PC-3 (cell line): ENCODE results near the gene CHD9. TPM values are rescaled to one million over a fixed set of nuclear protein-coding genes. Genes with fewer than 3 reads are reported as not detected.

Experiments used
- ATAC-seq: fragments of 200-7000 bp; cut with Tn5 transposase; 2 replicates; pipeline ENCODE4 v1.9.1; 2020; ENCODE audit warnings: mild to moderate bottlenecking, moderate library complexity
- BruUV-seq: library from RNA; stranded (reverse); fragments of 400-500 nt; replicated peaks from 2 replicates; lab custom pipeline; 2021; lab: Mats Ljungman, UMichigan
- CTCF ChIA-PET: fragments of 300-600 bp; sonication (Branson Sonifier 250); formaldehyde crosslinking; loops from one replicate; lab custom pipeline; 2022; ENCODE audit warnings: antibody characterized with exemption; lab: Charles Lee
- POLR2A ChIA-PET: fragments of 300-600 bp; sonication (Branson Sonifier 250); formaldehyde crosslinking; loops from one replicate; lab custom pipeline; 2022; ENCODE audit warnings: antibody characterized with exemption; ENCODE audit not compliant: unreplicated experiment; lab: Charles Lee
- DNase-seq: peaks from one replicate; pipeline ENCODE4 v3.0.0-alpha.2; 2015
- H2AFZ ChIP-seq: fragments of 300-600 bp; sonication (generic); 2 replicates; pipeline ENCODE4 v1.6.0; 2016; ENCODE audit warnings: antibody characterized with exemption, low read length
- H3F3A ChIP-seq: fragments of 300-600 bp; sonication (generic); one replicate; pipeline ENCODE4 v1.6.0; 2017; ENCODE audit warnings: antibody characterized with exemption, low read length, control low read depth, mild to moderate bottlenecking; ENCODE audit not compliant: unreplicated experiment
- H3K27ac ChIP-seq: fragments of 300-600 bp; sonication (generic); 2 replicates; pipeline ENCODE4 v1.5.1; 2016; ENCODE audit warnings: mild to moderate bottlenecking, low read length
- H3K27me3 ChIP-seq: fragments of 300-600 bp; sonication (generic); 2 replicates; pipeline ENCODE4 v1.6.1; 2016; ENCODE audit warnings: low read length, mixed read lengths
- H3K36me3 ChIP-seq: fragments of 300-600 bp; sonication (generic); 2 replicates; pipeline ENCODE4 v1.6.1; 2016; ENCODE audit warnings: low read depth, mixed run types, low read length, mixed read lengths
- H3K4me1 ChIP-seq: fragments of 300-600 bp; sonication (generic); 2 replicates; pipeline ENCODE4 v1.5.1; 2016; ENCODE audit warnings: low read length; ENCODE audit not compliant: insufficient read depth
- H3K4me2 ChIP-seq: fragments of 300-600 bp; sonication (generic); 2 replicates; pipeline ENCODE4 v1.6.0; 2016; ENCODE audit warnings: low read length
- H3K4me3 ChIP-seq: fragments of 300-600 bp; sonication (generic); 2 replicates; pipeline ENCODE4 v1.5.1; 2016; ENCODE audit warnings: mild to moderate bottlenecking, low read length, mixed read lengths
- H3K79me2 ChIP-seq: fragments of 300-600 bp; sonication (generic); 2 replicates; pipeline ENCODE4 v1.6.1; 2017; ENCODE audit warnings: low read length, mixed read lengths
- H3K9ac ChIP-seq: fragments of 300-600 bp; sonication (generic); 2 replicates; pipeline ENCODE4 v1.6.0; 2016; ENCODE audit warnings: mild to moderate bottlenecking, low read length
- H3K9me2 ChIP-seq: fragments of 300-600 bp; sonication (generic); replicated peaks from 2 replicates; pipeline ENCODE4 v1.6.1; 2016; ENCODE audit warnings: mixed run types, low read length, mixed read lengths
- H3K9me3 ChIP-seq: fragments of 300-600 bp; sonication (generic); 2 replicates; pipeline ENCODE4 v1.6.1; 2016; ENCODE audit warnings: low read length, mixed read lengths
- H4K20me1 ChIP-seq: fragments of 300-600 bp; sonication (generic); 2 replicates; pipeline ENCODE4 v1.6.1; 2016; ENCODE audit warnings: low read length, mixed read lengths
- CTCF ChIP-seq: fragments of 300-600 bp; sonication (generic); conservative IDR thresholded peaks from 2 replicates; pipeline ENCODE4 v1.5.1; 2017; ENCODE audit warnings: antibody characterized with exemption, low read depth, mild to moderate bottlenecking, low read length
- EZH2 ChIP-seq: fragments of 300-600 bp; sonication (generic); IDR thresholded peaks from one replicate; pipeline ENCODE4 v1.6.1; 2017; ENCODE audit warnings: antibody characterized with exemption, mild to moderate bottlenecking, low read length; ENCODE audit not compliant: unreplicated experiment
- EZH2phosphoT487 ChIP-seq: fragments of 300-600 bp; sonication (generic); IDR thresholded peaks from 2 replicates; pipeline ENCODE4 v1.6.1; 2018; ENCODE audit warnings: mild to moderate bottlenecking, antibody characterized with exemption, low read length, borderline replicate concordance
- intact Hi-C: fragments of 100-400 bp; cut with micrococcal nuclease; formaldehyde crosslinking; loops from 2 replicates; pipeline ENCODE4 v1.9.0; 2023
- total RNA-seq: library from RNA; depleted of rRNA; stranded (reverse); fragments of >200 nt; gene quantifications from 2 replicates; pipeline ENCODE4 v1.2.3, GENCODE V29; 2014

The CHD9 gene
- total RNA-seq, 1 experiment from 2014 or later: 13.3 TPM

DNA sequence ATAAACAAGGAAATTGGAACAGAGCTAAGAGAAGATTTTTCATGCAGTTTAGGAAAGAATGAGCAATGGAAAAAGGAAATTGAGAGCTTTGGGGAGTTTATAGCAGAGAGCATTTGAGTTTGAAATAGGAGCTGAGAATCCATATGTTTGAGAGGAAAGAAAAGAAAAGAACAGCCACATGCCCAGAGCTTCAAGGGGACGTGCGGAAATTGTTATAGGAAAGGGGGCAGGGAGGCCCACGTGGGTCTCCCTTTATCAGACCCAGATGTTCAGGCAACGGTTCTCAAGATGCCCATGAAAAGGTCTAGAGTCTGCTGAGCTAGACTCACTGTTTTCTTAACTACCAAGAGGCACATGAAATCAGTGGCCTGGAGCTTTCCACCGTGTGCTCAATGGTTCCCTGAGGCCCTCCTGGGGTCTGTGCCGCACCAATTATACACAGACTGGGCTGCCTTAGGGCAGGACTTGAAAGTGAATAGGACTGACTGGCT is 31.2 kb downstream of the CHD9 start:
- POLR2A ChIA-PET: no interaction called here
- intact Hi-C loops: no loop called here
- H3F3A ChIP-seq: no peaks in the 10 kb centered on the region
- H3K27me3 ChIP-seq: no peaks in the 10 kb centered on the region
- H3K36me3 ChIP-seq: no peaks in the 10 kb centered on the region
- H3K27ac ChIP-seq: no peak overlapping the region
- no peaks in the 10 kb centered on the region for H3K9me2 ChIP-seq
- no peak overlapping the region for H3K4me3 ChIP-seq
- no peak for DNase-seq
- H3K4me2 ChIP-seq: no peak overlapping the region
- no TSS peak for BruUV-seq
- no peaks in the 10 kb centered on the region for H4K20me1 ChIP-seq
- ATAC-seq: no peak
- no peaks in the 10 kb centered on the region for H3K9me3 ChIP-seq
- no peak for TF ChIP-seq CTCF
- no peak for TF ChIP-seq EZH2
- no peak for TF ChIP-seq EZH2phosphoT487
- no peak overlapping the region for H3K9ac ChIP-seq
- H3K4me1 ChIP-seq: peaks cover 3% of the 10 kb centered on the region
- H2AFZ ChIP-seq: no peak overlapping the region
- CTCF ChIA-PET: interaction anchor here (0.6 kb wide), 1 partner anchor 1101 kb away, joined by 4 read pairs; no protein-coding TSS in a partner anchor
- H3K79me2 ChIP-seq: 0 out of 2 replicates have a peak, but pooled peaks cover 3% of the 10 kb centered on the region

GRCh38 chr16:53087101-53087500 is 32.3 kb downstream of the CHD9 start:
- no peaks in the 10 kb centered on the region for H3F3A ChIP-seq
- H3K27me3 ChIP-seq: no peaks in the 10 kb centered on the region
- intact Hi-C loops: no loop called here
- H3K9me2 ChIP-seq: no peaks in the 10 kb centered on the region
- ChIA-PET POLR2A (no interaction called here), CTCF (no interaction called here)
- no TSS peak for BruUV-seq
- no peak overlapping the region for H3K27ac ChIP-seq
- H3K79me2 ChIP-seq: 0 out of 2 replicates have a peak, but pooled peaks cover 3% of the 10 kb centered on the region
- no peak overlapping the region for H3K4me3 ChIP-seq
- TF ChIP-seq EZH2 (no peak), CTCF (no peak), EZH2phosphoT487 (no peak)
- no peaks in the 10 kb centered on the region for H4K20me1 ChIP-seq
- no peak for DNase-seq
- ATAC-seq: no peak
- no peak overlapping the region for H3K4me2 ChIP-seq
- H3K9me3 ChIP-seq: no peaks in the 10 kb centered on the region
- no peak overlapping the region for H2AFZ ChIP-seq
- no peak overlapping the region for H3K9ac ChIP-seq
- H3K4me1 ChIP-seq: no peaks in the 10 kb centered on the region
- H3K36me3 ChIP-seq: no peaks in the 10 kb centered on the region

DNA sequence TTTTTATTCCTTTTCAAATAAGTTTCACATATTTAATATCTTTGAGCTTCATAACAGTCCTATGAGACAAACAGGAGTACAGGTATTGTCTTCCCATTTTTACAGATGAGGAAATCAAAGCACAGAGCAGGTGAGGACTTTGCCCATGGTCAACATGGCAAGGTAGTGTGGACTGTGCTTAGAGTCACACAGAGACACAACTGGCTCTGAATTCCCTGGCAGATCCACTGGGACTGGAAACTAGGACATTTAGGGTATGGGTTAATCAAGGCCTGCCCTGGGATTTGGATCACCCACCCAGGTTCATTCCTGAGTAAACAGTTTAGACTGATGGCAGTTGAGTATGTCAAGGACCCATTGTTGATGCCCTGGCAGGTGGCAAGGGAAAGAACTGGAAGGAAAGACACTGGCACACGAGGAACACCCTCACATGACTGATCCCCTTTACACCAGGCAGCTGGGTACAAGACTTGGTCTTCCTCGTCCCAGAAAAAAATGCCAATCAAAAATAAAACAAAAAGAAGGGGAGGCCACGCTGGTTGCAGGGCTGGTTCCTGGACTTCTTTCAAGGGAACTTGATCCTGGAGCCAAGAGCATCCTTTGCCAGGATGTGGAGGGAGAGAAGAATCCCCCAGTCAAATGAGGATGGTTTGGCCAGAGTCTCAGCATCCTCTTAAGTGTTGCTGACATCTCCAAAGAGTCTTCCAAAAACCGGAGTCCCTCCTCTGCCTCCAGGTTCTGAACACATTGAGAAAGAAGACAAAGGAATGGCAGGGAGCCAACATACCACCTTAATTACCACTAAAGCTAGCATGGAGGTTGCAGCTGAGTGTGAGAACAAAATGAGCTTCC is 34.9 kb downstream of the CHD9 start:
- intact Hi-C loops: no loop called here
- Histone ChIP-seq H3F3A (no peaks in the 10 kb centered on the region), H4K20me1 (no peaks in the 10 kb centered on the region), H3K79me2 (no peaks in the 10 kb centered on the region), H2AFZ (no peak overlapping the region), H3K4me2 (no peak overlapping the region), H3K9ac (no peak overlapping the region), H3K36me3 (no peaks in the 10 kb centered on the region), H3K9me2 (no peaks in the 10 kb centered on the region), H3K27me3 (no peaks in the 10 kb centered on the region), H3K27ac (no peak overlapping the region), H3K4me1 (peaks cover 8% of the 10 kb centered on the region; the same call in 1 of the 2 replicates), H3K4me3 (no peak overlapping the region), H3K9me3 (no peaks in the 10 kb centered on the region)
- no TSS peak for BruUV-seq
- DNase-seq (no peak), ATAC-seq (no peak)
- ChIA-PET CTCF (no interaction called here), POLR2A (no interaction called here)
- no peak for TF ChIP-seq CTCF
- no peak for TF ChIP-seq EZH2
- no peak for TF ChIP-seq EZH2phosphoT487
